Naive thymus-derived CD8-positive, alpha-beta T cell (primary cell): Measurements from ENCODE around the gene NHP2. TPM values are rescaled to one million over a fixed set of nuclear protein-coding genes. Genes with fewer than 3 reads are reported as not detected.

ENCODE experiments used
- ATAC-seq, 2 donors: fragments of 150-1000 bp; cut with Tn5 transposase in 1 of 2; sonication (Bioruptor Pico), chemical (Tn5 transposase) in 1 of 2; 1 replicate in 1 of 2; 2 replicates in 1 of 2; pipeline ENCODE4 v1.10.0; 2021; ENCODE audit warnings: mild to moderate bottlenecking in 2 of 2, moderate library complexity in 2 of 2
- POLR2A ChIA-PET: fragments of 350-600 bp; sonication (Branson Sonifier 250); formaldehyde crosslinking; loops from one replicate; lab custom pipeline; 2021; ENCODE audit warnings: antibody characterized with exemption; lab: Charles Lee
- DNase-seq, 10 donors: peaks; one replicate each; pipeline versions ENCODE4 v3.0.0 to v3.0.0-alpha.2; 2020 to 2022
- H3K27ac Mint-ChIP-seq, 10 donors: one replicate each; pipeline ENCODE4 v1.8.0; 2020 to 2022; ENCODE audit warnings: mild to moderate bottlenecking in 10 of 10, mixed read lengths in 10 of 10, moderate library complexity in 4 of 10, inconsistent platforms in 1 of 10
- H3K27me3 Mint-ChIP-seq, 5 donors: one replicate each; pipeline ENCODE4 v1.8.0; 2021 to 2022; ENCODE audit warnings: mixed read lengths in 5 of 5
- H3K36me3 Mint-ChIP-seq, 3 donors: one replicate each; pipeline ENCODE4 v1.8.0; 2020 to 2022; ENCODE audit warnings: mixed read lengths in 3 of 3, mild to moderate bottlenecking in 2 of 3, inconsistent platforms in 1 of 3
- H3K4me1 Mint-ChIP-seq, 4 donors: one replicate each; pipeline ENCODE4 v1.8.0; 2021 to 2022; ENCODE audit warnings: mixed read lengths in 4 of 4
- H3K4me3 Mint-ChIP-seq, 10 donors: one replicate each; pipeline ENCODE4 v1.8.0; 2020 to 2022; ENCODE audit warnings: mild to moderate bottlenecking in 10 of 10, mixed read lengths in 10 of 10, moderate library complexity in 6 of 10, inconsistent platforms in 1 of 10
- H3K9me3 Mint-ChIP-seq, 9 donors: one replicate each; pipeline ENCODE4 v1.8.0; 2020 to 2022; ENCODE audit warnings: mixed read lengths in 9 of 9, mild to moderate bottlenecking in 3 of 9, inconsistent platforms in 1 of 9, moderate library complexity in 1 of 9
- polyA plus RNA-seq, 3 donors: library from polyadenylated mRNA; unstranded; fragments of 300-500 nt; fragmentation: Illumina TruSeq; gene quantifications; one replicate each; pipeline ENCODE4 v1.2.3, GENCODE V29; 2021
- total RNA-seq, 8 experiments: library from RNA in 2 of 8; stranded (reverse) in 2 of 8; gene quantifications; one replicate each; pipeline ENCODE4 v1.2.3 and lab custom pipeline; 2021 to 2026

Gene NHP2
- total and polyA plus RNA-seq, 5 experiments from 2014 or later: 79.3 to 276 (median 238) TPM

DNA sequence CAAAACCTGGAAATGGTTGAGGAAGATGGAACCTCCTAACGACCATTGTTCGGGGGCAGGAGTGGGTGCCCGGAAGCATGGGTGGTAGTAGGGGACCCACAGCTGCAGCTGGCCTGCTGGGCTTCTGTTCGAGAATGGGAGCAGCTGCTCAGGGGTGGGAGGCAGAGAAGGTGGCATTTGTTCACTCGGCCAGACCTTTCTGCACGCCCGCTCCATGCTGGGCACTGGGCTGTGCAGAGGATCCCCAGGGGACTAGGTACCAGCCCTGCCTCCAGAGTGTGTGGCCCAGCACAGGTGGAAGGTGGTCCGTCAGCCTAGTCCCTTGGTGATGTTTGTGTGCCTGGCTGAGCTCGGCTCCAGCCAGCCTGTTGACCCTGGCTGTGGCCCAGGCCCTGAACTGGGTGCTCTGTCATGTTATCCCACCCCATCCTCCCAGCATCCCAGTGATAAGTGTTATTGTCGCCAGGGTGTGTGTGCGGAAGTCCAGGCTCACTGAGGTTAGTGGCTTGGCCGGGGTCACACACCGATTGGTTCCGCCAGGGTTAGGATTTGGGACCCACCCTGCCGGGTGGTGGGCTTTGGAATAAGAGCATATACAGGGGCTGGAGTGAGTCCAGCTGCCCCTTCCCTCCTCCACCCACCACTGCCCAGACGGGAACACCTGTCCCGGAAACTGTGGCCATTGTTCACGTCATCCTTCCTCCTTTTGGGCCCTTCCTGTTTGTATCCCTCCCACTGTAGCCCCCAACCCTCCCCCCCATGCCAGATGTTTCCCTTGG lies 35.6 kb downstream of the NHP2 start:
- H3K4me3 Mint-ChIP-seq: peak overlapping the region in 8 of 10 donors; percentile 22 to 62 (median 47)

GRCh38 chr5:178116143-178116885 lies 37.4 kb downstream of the NHP2 start:
- ATAC-seq: peak; percentile 61 to 75

More for the DNA sequence above, 35.6 kb downstream of the NHP2 start:
- no peaks in the 10 kb centered on the region for H3K9me3 Mint-ChIP-seq
- no peaks in the 10 kb centered on the region for H3K27me3 Mint-ChIP-seq
- peaks cover 0 to 13% (median 0%) of the 10 kb centered on the region in 3 donors for H3K36me3 Mint-ChIP-seq
- DNase-seq (no peak), ATAC-seq (no peak)
- POLR2A ChIA-PET: interaction anchor here (0.6 to 3.1 kb wide), 5 partner anchors 8 to 45 kb away, joined by 3 to 22 read pairs (median 5); no protein-coding TSS in a partner anchor
- H3K4me1 Mint-ChIP-seq: peaks cover 24 to 73% (median 68%) of the 10 kb centered on the region in 4 donors
- H3K27ac Mint-ChIP-seq: peak overlapping the region in 5 of 10 donors; percentile 35 to 88 (median 79)

GRCh38 chr5:178115814-178116142 lies 37.9 kb downstream of the NHP2 start:
- POLR2A ChIA-PET: interaction anchor here (0.5 to 3.7 kb wide), 12 partner anchors 9 to 689 kb away, joined by 3 to 37 read pairs (median 6); partner anchors contain the start of genes GRK6, HNRNPAB, NHP2 and RMND5B
- Mint-ChIP-seq H3K4me3 (peak overlapping the region; percentile 85 to 98 (median 94)), H3K36me3 (peaks cover 0 to 1% (median 0%) of the 10 kb centered on the region in 3 donors), H3K27ac (peak overlapping the region; percentile 70 to 98 (median 96)), H3K9me3 (no peaks in the 10 kb centered on the region), H3K4me1 (peaks cover 23 to 63% (median 57%) of the 10 kb centered on the region in 4 donors), H3K27me3 (no peaks in the 10 kb centered on the region)
- ATAC-seq: no peak
- DNase-seq: peak in 2 of 10 donors; percentile 28 to 41

More at GRCh38 chr5:178116143-178116885, 37.4 kb downstream of the NHP2 start:
- POLR2A ChIA-PET: interaction anchor here (0.5 to 3.7 kb wide), 7 partner anchors 10 to 88 kb away, joined by 3 to 37 read pairs (median 8); partner anchors contain the start of genes HNRNPAB, NHP2 and RMND5B
- DNase-seq: peak; percentile 68 to 92 (median 86)
- Mint-ChIP-seq H3K27ac (peak overlapping the region; percentile 83 to 98 (median 96)), H3K4me3 (peak overlapping the region; percentile 85 to 98 (median 94)), H3K9me3 (no peaks in the 10 kb centered on the region), H3K36me3 (peaks cover 0 to 6% (median 0%) of the 10 kb centered on the region in 3 donors), H3K27me3 (no peaks in the 10 kb centered on the region), H3K4me1 (peaks cover 25 to 66% (median 61%) of the 10 kb centered on the region in 4 donors)

DNA sequence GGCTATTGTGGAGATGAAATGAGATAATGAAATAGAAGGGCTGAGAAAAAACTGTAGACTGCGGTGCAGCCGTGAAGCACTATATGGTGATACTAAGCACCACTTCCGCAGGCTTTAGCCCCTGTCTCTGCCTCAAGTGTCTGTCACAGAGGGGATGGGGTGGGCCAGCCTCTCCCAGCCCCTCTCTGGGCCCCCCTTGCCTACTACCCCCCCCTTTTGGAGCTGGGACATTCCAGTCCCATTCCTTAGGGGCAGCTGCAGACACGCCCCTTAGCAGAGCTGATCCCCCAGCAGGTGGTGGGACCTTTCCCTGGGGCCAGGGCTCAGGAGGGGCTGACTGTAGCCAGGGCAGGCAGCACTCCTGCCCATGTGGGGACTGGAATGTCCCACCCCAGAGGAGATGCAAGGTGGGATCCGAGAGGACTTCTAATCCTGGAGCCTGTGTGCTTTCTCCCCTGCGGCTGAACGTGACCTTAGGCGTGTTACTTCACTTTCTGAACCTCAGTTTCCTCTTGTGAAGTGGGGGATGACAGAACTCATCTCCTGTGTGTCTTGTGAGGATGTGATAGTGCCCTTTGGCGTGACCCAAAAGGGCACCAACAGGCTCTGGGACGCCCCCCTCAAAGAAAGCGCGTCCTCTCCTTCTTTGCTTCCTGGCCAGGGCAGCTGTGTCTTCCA lies 38.4 kb downstream of the NHP2 start:
- DNase-seq (peak in 5 of 10 donors; percentile 33 to 61 (median 37)), ATAC-seq (peak; percentile 27 to 29)

DNA sequence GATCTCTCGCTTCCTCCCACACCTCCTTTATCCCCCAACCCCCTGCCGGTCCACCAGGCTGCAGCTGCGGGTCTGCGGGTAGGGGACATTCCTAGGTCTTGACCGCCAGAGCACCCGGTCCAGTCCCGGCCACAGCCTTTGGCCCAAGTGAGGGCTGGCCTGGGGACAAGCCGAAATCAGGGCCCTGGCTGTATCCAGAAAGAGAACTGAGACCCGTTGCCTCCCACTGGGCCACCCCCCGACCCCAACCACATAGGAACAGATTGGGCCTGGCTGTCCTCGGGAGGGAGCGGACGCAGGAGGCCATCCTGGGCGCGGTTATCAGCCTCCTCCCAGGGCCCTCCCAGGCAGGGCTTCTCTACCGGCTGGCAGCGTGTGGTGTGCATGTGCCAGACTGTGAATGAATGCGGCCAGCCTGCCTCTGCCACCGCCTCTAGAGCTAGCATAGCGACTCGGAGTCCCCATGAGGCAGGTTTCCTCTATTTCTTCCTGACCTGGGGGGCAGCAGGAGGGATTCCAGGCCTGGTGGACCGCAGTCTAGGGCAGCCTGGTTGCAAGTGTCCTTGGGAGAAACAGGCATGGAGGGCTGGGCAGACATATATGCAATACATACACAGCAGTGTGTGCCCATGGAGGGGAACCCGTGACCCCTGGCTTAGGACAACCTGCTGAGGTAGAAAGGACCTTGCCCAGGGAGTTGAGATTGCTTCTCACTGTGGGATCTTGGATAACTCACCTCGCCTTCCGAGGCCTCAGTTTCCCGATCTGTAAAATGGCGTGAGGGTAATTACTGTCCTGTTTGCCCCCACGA lies 39.2 kb downstream of the NHP2 start:
- no peaks in the 10 kb centered on the region for H3K9me3 Mint-ChIP-seq
- peak overlapping the region; percentile 53 to 98 (median 96) for H3K27ac Mint-ChIP-seq
- POLR2A ChIA-PET: interaction anchor here (0.5 to 3.7 kb wide), 10 partner anchors 9 to 688 kb away, joined by 3 to 37 read pairs (median 4); partner anchors contain the start of genes GRK6 and RMND5B
- H3K4me3 Mint-ChIP-seq: peak overlapping the region; percentile 85 to 98 (median 94)
- peak in 9 of 10 donors; percentile 43 to 72 (median 53) for DNase-seq
- peak; percentile 37 to 47 for ATAC-seq
- H3K4me1 Mint-ChIP-seq: peaks cover 25 to 57% (median 51%) of the 10 kb centered on the region in 4 donors
- H3K36me3 Mint-ChIP-seq: no peaks in the 10 kb centered on the region
- peaks cover 0 to 4% (median 0%) of the 10 kb centered on the region in 5 donors for H3K27me3 Mint-ChIP-seq

More for the DNA sequence above, 38.4 kb downstream of the NHP2 start:
- Mint-ChIP-seq H3K4me1 (peaks cover 25 to 58% (median 54%) of the 10 kb centered on the region in 4 donors), H3K9me3 (no peaks in the 10 kb centered on the region), H3K27ac (peak overlapping the region; percentile 70 to 98 (median 96)), H3K36me3 (no peaks in the 10 kb centered on the region), H3K4me3 (peak overlapping the region; percentile 85 to 98 (median 94)), H3K27me3 (peaks cover 0 to 3% (median 0%) of the 10 kb centered on the region in 5 donors)
- POLR2A ChIA-PET: interaction anchor here (0.5 to 3.7 kb wide), 13 partner anchors 8 to 689 kb away, joined by 3 to 37 read pairs (median 7); partner anchors contain the start of genes GRK6, HNRNPAB, NHP2 and RMND5B

DNA sequence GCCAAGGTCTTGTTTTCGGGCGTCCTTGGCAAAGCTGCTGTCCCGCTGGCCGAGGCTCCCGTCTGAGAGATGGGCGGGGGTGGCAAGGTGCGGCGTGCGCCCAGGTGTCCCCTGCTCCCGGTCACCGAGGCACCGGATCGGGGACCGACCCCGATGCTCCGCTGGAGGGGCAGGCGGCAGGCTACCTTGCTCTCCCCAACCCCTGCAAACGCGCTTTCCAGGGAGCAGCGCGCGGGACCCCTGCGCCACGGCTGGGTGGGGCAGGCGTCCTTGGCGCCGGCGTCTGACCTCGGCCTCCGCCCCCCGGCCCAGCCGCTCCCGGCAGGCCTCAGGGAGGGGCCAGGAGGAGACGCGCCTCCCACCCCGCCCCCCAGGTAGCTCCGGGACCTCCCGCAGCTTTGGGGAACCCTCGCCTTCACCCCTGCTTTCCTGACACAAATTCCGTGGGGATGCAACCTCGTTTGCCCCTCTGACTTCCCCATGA lies 39.8 kb downstream of the NHP2 start:
- Mint-ChIP-seq H3K4me3 (peak overlapping the region; percentile 85 to 98 (median 94)), H3K27me3 (peaks cover 0 to 4% (median 0%) of the 10 kb centered on the region in 5 donors), H3K36me3 (no peaks in the 10 kb centered on the region), H3K9me3 (no peaks in the 10 kb centered on the region), H3K27ac (peak overlapping the region; percentile 53 to 98 (median 96)), H3K4me1 (peaks cover 24 to 56% (median 46%) of the 10 kb centered on the region in 4 donors)
- peak in 4 of 10 donors; percentile 22 to 26 (median 26) for DNase-seq
- POLR2A ChIA-PET: interaction anchor here (0.5 to 3.7 kb wide), 7 partner anchors 8 to 100 kb away, joined by 3 to 37 read pairs (median 6); partner anchors contain the start of gene RMND5B
- peak in 1 of 2 donors; percentile 2 for ATAC-seq

DNA sequence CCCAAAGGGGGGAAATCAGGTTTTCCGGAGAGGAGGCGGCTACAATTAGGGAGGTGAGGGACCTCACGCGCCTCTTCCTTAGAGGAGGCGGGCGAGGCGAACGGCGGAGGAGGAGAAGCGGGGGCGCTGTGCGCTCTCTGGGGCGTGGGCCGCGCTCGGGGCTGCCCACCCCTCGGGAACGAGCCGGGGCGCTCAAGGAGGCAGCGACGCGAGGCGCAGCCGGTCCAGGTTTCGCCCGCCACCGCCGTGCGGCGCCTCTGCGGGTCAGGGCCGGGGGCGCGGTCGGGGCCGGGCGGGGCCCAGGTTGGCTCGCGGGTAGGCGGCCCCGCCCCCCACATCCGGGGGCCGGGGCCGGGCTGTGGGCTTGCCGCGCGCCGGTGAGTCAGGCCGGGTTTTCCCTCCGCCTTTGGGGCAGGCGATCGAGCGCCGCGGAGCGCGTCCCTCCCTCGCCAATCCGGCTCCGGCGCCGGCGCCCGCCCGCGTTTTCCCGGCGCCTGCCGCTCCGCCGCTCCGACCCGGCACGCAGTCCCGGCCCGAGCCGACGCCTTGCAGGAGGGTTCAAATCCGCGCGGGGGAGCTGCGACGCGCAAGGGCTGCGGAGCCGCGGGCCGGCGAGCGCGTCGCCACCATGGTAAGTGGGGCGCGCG lies 40.4 kb downstream of the NHP2 start, which contains the start of gene N4BP3:
TSS of gene N4BP3 (plus strand) at position 392 of the 647 bp plus-strand sequence. CDS start 6,052 bp downstream, outside the sequence.
- Mint-ChIP-seq H3K27me3 (peaks cover 0 to 4% (median 0%) of the 10 kb centered on the region in 5 donors), H3K4me1 (peaks cover 26 to 56% (median 47%) of the 10 kb centered on the region in 4 donors), H3K9me3 (no peaks in the 10 kb centered on the region), H3K36me3 (no peaks in the 10 kb centered on the region), H3K27ac (peak within 1 kb of the TSS; percentile 84 to 98 (median 96)), H3K4me3 (peak within 1 kb of the TSS; percentile 88 to 98 (median 94))
- POLR2A ChIA-PET: interaction anchor here (1.1 to 3.7 kb wide), 5 partner anchors 10 to 30 kb away, joined by 3 to 37 read pairs (median 7); partner anchors contain the start of gene RMND5B
- ATAC-seq (peak; percentile 42 to 54), DNase-seq (peak; percentile 63 to 86 (median 72))

DNA sequence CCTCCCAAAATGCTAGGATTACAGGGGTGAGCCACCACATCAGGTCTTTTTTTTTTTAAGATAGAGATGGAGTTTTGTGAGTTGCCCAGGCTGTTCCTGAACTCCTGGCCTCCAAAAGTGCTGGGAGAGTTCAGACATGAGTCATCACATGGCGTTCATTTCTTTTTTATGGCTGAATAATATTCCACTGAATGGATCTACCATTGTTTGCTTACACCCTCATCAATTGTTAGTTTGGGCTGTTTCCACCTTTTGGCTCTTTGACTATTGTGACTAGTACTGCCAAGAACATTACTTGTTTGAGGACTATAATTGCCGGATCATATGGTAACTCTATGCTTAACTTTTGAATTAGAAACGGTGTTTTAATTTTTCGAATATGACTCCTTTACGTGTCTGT lies 41.1 kb downstream of the NHP2 start:
- Mint-ChIP-seq H3K4me1 (peaks cover 29 to 53% (median 47%) of the 10 kb centered on the region in 4 donors), H3K27me3 (peaks cover 0 to 5% (median 0%) of the 10 kb centered on the region in 5 donors), H3K27ac (peak overlapping the region; percentile 44 to 93 (median 87)), H3K9me3 (no peaks in the 10 kb centered on the region), H3K36me3 (no peaks in the 10 kb centered on the region), H3K4me3 (peak overlapping the region; percentile 82 to 98 (median 94))
- POLR2A ChIA-PET: no interaction called here
- ATAC-seq (no peak), DNase-seq (no peak)

DNA sequence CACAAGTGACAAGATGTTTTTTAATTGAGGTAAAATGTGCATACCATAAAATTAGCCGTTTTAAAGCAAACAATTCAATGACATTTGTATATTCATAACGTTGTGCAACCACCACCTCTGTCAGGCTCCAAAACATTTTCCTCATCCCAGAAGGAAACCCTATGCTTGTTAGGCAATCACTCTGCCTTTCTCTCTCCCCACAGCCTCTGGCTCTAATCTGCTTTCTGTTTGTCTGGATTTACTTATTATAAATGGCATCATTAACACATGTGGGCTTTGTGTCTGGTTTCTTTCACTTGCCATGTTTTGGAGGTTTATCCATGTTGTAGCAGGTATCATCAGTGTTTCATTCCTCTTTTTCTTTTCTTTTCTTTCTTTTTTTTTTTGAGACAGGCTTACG lies 41.8 kb downstream of the NHP2 start:
- POLR2A ChIA-PET: no interaction called here
- peak overlapping the region in 3 of 10 donors; percentile 12 to 38 (median 27) for H3K27ac Mint-ChIP-seq
- DNase-seq: no peak
- peaks cover 0 to 5% (median 0%) of the 10 kb centered on the region in 5 donors for H3K27me3 Mint-ChIP-seq
- ATAC-seq: no peak
- H3K36me3 Mint-ChIP-seq: no peaks in the 10 kb centered on the region
- H3K9me3 Mint-ChIP-seq: no peaks in the 10 kb centered on the region
- peaks cover 28 to 49% (median 43%) of the 10 kb centered on the region in 4 donors for H3K4me1 Mint-ChIP-seq
- peak overlapping the region in 4 of 10 donors; percentile 1 to 25 (median 10) for H3K4me3 Mint-ChIP-seq

DNA sequence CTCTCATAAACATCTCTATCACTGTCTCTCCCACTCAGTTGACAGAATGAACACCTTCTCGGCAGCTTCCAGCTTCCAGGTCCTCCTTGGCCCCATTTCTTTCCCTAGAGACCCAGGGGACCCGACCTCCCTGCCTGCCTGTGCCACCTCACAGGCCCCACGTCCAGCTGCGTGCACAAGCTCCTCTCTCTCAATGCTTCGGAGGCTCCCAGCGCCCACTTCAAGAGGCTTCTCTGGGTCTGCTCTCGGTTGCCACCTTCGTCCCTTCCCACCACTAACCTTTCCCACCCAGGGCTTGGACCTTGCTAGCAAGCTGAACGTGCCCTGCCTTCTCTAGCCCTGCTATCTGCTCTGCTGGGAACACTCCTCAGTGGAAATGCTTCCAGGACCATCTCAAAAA lies 43.2 kb downstream of the NHP2 start:
- H3K27me3 Mint-ChIP-seq: peaks cover 0 to 5% (median 0%) of the 10 kb centered on the region in 5 donors
- DNase-seq: no peak
- peak overlapping the region in 1 of 10 donors; percentile 35 for H3K4me3 Mint-ChIP-seq
- no peaks in the 10 kb centered on the region for H3K9me3 Mint-ChIP-seq
- POLR2A ChIA-PET: interaction anchor here (1.6 kb wide), 1 partner anchor 11 kb away, joined by 5 read pairs; no protein-coding TSS in a partner anchor
- no peak for ATAC-seq
- peak overlapping the region in 4 of 10 donors; percentile 19 to 54 (median 28) for H3K27ac Mint-ChIP-seq
- H3K36me3 Mint-ChIP-seq: no peaks in the 10 kb centered on the region
- peaks cover 22 to 35% (median 31%) of the 10 kb centered on the region in 4 donors for H3K4me1 Mint-ChIP-seq
